T-helper 1 cell treated with Interleukin-12 subunit alpha and Interleukin-12 subunit beta and Interleukin-4 antibody, amounts not matched to agents 30 μg/mL and 1 μg/mL, for 36 hours (primary cell): ENCODE measurements around the gene RGS8.

ENCODE experiments used
- H3K27ac Mint-ChIP-seq: one replicate; pipeline ENCODE4 v1.8.0; 2021; ENCODE audit warnings: mild to moderate bottlenecking, mixed read lengths
- H3K27me3 Mint-ChIP-seq: one replicate; pipeline ENCODE4 v1.8.0; 2021; ENCODE audit warnings: low read depth, mixed read lengths
- H3K36me3 Mint-ChIP-seq: one replicate; pipeline ENCODE4 v1.8.0; 2021; ENCODE audit warnings: low read depth, mixed read lengths
- H3K4me1 Mint-ChIP-seq: one replicate; pipeline ENCODE4 v1.8.0; 2021; ENCODE audit warnings: low read depth, mixed read lengths
- H3K4me3 Mint-ChIP-seq: one replicate; pipeline ENCODE4 v1.8.0; 2021; ENCODE audit warnings: mild to moderate bottlenecking, moderate library complexity, mixed read lengths
- H3K9me3 Mint-ChIP-seq: one replicate; pipeline ENCODE4 v1.8.0; 2021; ENCODE audit warnings: mixed read lengths

Gene RGS8

DNA sequence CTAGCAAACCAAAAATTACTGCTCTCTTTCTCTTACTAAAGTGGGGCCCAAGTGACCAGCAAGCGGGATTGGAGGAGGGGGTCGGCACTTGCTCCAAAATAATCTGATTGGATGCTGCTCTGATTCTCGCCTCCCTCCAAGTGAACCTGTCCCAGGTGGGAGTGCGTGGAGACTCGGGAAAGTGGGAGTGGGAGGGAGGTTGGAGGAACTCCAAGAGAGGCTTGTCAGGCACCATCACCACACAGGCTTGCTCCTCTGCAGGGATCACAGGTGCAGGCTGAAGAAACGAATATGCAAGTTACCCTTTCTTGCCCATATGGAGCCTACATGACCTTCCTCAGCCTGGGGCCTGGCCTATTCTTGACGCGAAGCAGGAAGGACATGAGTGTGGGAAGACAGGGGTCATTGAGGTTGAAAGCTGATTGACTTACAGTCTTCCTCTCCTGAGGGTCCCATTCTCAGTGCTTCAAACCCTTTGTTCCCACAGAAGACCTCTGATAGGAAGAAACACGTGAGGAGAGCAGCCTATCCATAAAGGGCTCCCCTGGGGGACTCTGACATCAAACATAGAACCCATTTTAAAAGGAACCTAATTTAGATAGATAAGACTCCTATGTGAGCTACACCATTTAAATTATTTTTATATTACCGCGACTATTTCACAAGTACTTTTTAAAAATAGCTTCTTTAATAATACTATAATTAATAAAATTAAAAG lies 14.2 kb downstream of the RGS8 start:
- no peaks in the 10 kb centered on the region for H3K36me3 Mint-ChIP-seq
- H3K27ac Mint-ChIP-seq, result no peak overlapping the region
- H3K4me1 Mint-ChIP-seq, result peaks cover 6% of the 10 kb centered on the region
- H3K4me3 Mint-ChIP-seq, result no peak overlapping the region
- H3K9me3 Mint-ChIP-seq, result no peaks in the 10 kb centered on the region
- H3K27me3 Mint-ChIP-seq, result peaks cover 21% of the 10 kb centered on the region

DNA sequence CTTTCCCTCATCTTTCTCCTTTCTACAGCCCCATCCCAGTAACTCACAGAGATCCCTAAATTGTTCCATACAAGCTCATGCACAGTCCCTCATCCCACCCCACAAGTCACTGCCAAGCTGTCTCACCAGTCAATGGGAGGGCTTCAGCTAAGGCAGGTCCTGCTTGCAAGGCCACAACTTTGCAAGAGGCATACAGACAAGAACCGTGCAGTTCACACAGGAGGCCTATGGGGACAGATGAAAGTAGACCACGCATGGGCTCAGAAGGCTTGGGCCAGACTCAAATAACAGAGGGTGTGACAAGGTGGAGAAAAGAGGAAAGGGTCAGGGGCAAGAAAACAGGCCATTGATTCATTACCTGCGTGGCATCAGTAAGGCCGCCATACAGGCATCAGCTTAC lies 15.1 kb downstream of the RGS8 start:
- no peaks in the 10 kb centered on the region for H3K36me3 Mint-ChIP-seq
- H3K4me3 Mint-ChIP-seq, result no peak overlapping the region
- H3K4me1 Mint-ChIP-seq, result peaks cover 6% of the 10 kb centered on the region
- H3K9me3 Mint-ChIP-seq, result no peaks in the 10 kb centered on the region
- no peak overlapping the region for H3K27ac Mint-ChIP-seq
- H3K27me3 Mint-ChIP-seq, result peaks cover 19% of the 10 kb centered on the region

DNA sequence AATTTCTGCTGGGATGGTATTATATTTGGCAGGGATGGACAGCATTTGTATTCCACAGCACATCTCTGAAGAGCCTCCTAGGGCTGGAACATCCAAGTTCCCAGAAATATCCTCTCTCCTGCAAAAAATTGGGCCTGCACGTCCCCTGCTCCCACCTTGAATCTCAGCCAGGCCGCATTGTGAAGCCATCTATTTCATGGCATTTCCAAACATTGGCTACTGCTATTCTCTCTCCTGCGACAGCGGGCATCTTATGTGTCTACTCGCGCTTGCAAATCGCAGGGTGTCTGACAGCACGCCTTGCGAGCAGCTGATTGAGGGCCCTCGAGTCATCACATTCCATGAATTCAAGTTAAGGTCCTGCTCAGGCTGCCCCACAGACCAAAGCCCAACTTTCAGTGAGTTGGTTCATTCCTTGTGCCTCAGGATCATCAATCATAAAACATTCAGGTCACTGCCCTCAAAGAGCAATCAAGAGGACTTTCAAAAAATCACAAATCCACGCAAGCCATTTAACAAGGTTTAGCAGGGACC lies 15.8 kb downstream of the RGS8 start:
- H3K27me3 Mint-ChIP-seq, result peaks cover 21% of the 10 kb centered on the region
- no peak overlapping the region for H3K4me3 Mint-ChIP-seq

DNA sequence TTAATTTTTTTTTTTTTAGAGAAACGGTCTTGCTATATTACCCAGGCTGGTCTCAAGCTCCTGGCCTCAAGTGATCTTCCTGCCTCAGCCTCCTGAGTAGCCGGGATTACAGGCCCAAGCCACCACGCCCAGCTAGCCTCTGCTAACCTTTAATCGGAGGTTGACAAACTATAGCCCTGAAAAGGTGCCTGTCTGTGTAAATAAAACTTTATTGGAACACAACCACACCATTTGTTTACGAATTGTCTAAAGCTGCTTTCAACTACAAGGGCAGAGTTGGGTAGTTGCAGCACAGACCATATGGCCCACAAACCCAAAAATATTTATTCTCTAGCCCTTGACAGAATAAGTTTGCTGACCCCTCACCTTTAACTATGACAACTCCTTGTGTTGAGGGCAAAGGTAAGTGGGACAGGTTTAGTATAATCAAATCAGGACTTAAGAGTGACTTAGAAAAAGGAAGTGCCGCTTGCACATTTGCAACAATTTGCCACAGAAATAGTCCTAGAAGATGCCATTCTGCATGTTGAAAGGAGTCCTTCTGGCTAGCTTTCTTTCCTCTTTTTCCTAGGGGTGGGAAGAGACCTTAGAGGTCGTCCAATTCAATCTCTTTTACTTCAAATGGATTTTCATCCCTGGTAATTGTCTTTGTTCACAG lies 16.4 kb downstream of the RGS8 start:
- no peak overlapping the region for H3K4me3 Mint-ChIP-seq
- H3K27me3 Mint-ChIP-seq, result peaks cover 21% of the 10 kb centered on the region
- H3K36me3 Mint-ChIP-seq, result no peaks in the 10 kb centered on the region
- H3K9me3 Mint-ChIP-seq, result no peaks in the 10 kb centered on the region
- H3K27ac Mint-ChIP-seq, result no peak overlapping the region
- H3K4me1 Mint-ChIP-seq, result peaks cover 6% of the 10 kb centered on the region

More for the DNA sequence above, 15.8 kb downstream of the RGS8 start:
- no peak overlapping the region for H3K27ac Mint-ChIP-seq
- H3K4me1 Mint-ChIP-seq, result peaks cover 6% of the 10 kb centered on the region
- no peaks in the 10 kb centered on the region for H3K9me3 Mint-ChIP-seq
- no peaks in the 10 kb centered on the region for H3K36me3 Mint-ChIP-seq

DNA sequence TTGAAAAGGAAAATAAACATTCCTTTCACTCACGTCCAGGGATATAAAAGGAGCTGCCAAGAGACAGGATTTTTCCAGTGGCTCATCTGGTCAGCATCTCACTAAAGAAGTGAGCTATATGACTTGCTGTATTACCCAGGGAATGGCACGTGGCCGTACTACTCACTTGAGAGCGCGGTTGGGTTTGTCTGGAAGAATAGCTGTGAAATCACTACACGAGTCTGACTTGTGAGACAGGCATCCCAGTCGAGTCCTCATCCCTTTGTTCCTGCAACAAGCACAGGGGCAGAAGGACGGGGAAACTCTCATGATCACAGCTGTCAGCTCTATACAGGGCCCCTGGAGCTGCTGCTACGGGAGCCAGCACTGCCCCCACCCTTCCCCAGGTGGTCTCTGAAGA lies 17.7 kb downstream of the RGS8 start:
- Mint-ChIP-seq H3K4me1 (peaks cover 5% of the 10 kb centered on the region), H3K4me3 (no peak overlapping the region), H3K36me3 (no peaks in the 10 kb centered on the region), H3K27ac (no peak overlapping the region), H3K9me3 (no peaks in the 10 kb centered on the region), H3K27me3 (peaks cover 13% of the 10 kb centered on the region)

DNA sequence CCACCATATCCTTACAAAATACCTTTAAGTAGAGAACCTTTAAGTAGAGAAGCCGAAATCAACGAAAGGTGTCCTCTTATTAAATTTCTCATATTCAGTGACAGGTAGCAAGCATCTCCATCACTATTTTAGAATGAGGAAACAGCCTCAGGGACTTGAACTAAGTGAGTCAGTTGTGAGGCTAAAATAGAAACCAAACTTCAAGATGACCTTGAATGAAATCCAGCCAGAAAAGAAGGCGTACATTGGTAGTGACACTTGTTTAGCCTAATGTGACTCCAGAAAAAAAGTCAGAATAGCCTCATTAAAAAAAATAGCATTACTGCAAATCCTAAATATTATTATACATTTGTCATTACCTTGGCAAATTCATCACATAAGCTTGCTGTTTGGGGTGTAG lies 20.1 kb downstream of the RGS8 start:
- no peak overlapping the region for H3K4me3 Mint-ChIP-seq
- H3K27me3 Mint-ChIP-seq, result peaks cover 13% of the 10 kb centered on the region
- H3K4me1 Mint-ChIP-seq, result no peaks in the 10 kb centered on the region
- H3K9me3 Mint-ChIP-seq, result no peaks in the 10 kb centered on the region
- H3K36me3 Mint-ChIP-seq, result no peaks in the 10 kb centered on the region
- H3K27ac Mint-ChIP-seq, result no peak overlapping the region

DNA sequence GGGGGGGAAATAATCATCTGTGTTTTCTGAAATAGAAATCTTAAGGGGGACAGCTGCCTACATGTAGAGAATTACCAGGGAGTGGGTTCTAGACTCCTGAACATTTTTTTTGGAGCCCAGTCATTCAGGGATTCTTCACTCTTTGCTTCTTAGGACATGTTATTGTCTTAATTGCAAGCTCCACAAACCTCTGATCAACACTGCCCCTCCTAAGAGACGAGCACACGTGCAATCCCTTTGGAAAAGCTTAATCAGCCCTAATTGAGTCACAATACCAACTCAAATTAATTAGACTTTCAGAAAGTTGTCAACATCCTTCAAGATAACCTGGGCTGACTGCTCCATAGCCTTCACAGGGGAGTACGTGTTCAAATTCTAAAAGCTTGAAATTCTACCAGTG lies 21.4 kb downstream of the RGS8 start:
- Mint-ChIP-seq H3K4me3 (no peak overlapping the region), H3K4me1 (no peaks in the 10 kb centered on the region), H3K9me3 (no peaks in the 10 kb centered on the region), H3K36me3 (no peaks in the 10 kb centered on the region), H3K27me3 (peaks cover 21% of the 10 kb centered on the region), H3K27ac (no peak overlapping the region)

DNA sequence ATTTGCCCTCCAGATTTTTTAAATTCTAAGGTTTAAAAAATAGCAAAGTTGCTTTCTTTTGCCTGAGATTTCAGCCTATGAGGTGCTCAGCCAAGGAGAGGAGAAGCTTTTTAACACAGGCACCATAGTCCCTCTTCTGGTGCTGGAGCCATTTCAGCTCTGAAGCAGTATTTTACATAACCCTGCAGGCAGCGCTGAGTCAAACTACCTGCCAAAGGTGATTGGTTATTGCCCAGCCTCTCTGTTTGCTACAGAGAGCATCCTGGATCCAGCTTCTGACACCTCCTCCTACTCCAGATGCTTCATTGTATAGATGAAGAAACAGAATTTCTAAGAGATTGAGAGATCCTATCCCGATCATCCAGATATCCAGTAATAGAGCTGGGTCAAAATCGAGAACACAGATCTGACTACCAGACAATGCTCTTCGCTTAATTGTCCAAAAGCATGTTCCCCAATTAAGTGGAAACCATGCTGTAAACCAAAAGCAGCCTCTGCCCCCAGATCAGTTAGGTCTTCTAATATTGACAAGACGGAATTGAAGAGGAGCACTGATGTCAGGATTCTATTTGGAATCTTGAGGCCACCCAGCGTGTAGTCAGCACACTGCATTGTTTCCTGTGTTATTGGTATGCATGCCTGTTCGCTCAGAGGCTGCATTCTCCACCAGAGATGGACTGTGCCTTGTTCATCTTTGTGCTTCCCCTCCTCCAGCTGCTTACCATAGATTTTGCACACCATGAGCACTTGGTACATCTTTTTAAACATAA lies 22.1 kb downstream of the RGS8 start:
- no peak overlapping the region for H3K4me3 Mint-ChIP-seq
- peaks cover 24% of the 10 kb centered on the region for H3K27me3 Mint-ChIP-seq
- no peaks in the 10 kb centered on the region for H3K36me3 Mint-ChIP-seq
- no peaks in the 10 kb centered on the region for H3K4me1 Mint-ChIP-seq
- no peaks in the 10 kb centered on the region for H3K9me3 Mint-ChIP-seq
- no peak overlapping the region for H3K27ac Mint-ChIP-seq

DNA sequence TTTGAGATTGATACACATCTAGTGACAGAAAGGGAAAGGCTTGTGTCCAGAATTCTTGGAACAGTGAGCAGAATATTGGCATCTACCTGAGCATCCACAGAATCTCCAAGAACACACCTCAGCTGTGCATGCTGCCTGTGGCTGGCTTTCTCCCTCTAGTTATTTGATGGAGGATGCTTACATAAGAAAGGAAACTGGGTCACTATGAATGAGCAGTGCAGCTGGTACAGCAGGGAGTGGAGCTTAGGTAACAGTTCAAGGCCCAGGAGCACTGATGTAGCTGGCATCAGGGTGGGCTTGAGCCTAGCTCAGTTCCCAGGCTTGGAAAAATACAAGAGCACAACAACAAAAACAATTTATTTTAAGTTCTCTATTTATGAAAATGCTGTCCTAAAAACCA lies 26.3 kb downstream of the RGS8 start:
- no peak overlapping the region for H3K27ac Mint-ChIP-seq
- no peaks in the 10 kb centered on the region for H3K9me3 Mint-ChIP-seq
- no peak overlapping the region for H3K4me3 Mint-ChIP-seq
- no peaks in the 10 kb centered on the region for H3K36me3 Mint-ChIP-seq
- H3K27me3 Mint-ChIP-seq, result peaks cover 18% of the 10 kb centered on the region
- H3K4me1 Mint-ChIP-seq, result no peaks in the 10 kb centered on the region

DNA sequence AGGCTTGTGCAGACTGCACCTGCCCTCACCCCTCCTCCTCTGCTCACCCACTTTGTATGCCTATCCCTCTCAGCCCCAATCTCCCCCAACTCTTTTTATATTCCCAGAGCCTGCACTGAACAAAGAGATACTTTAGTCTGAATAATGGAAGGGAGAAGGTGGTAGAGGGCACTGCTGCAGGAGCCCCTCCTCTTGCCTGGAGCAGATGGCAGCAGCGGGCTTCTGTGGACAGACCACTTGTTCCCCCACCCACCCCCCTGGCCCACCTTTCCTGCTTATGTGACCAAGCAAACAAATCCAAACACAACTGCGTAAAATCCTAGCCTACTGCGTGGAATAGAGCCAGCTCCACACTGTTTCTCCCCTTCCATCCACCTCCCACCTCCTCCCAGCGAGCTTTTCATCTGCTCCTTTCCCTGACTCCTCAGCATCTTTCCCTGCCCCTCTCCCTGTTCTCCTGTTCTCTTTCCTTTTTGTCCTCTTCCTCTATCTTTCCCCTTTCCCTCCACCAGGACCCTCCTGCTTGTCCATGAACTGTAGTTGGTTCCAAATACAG lies 27.5 kb downstream of the RGS8 start:
- H3K9me3 Mint-ChIP-seq, result no peaks in the 10 kb centered on the region
- H3K36me3 Mint-ChIP-seq, result no peaks in the 10 kb centered on the region
- peaks cover 18% of the 10 kb centered on the region for H3K27me3 Mint-ChIP-seq
- no peak overlapping the region for H3K4me3 Mint-ChIP-seq
- no peaks in the 10 kb centered on the region for H3K4me1 Mint-ChIP-seq
- H3K27ac Mint-ChIP-seq, result no peak overlapping the region

DNA sequence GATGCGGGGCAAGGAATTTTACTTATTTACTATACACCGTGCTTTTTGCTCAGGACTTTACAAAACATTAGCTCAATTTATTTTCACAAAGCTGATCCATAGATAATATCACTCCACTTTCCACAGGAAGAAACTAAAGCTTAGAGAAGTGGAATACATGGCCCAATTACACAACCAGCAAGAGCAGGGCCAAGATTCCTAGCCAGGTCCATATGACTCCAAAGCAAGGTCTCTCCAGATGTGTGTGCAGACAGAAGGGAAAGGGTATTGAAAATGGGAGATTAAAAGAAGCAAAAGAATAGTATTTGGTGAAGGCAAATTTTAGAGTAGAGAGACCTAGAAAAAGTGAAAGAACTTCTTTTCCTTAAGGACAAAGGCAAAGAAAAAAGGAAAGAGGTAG lies 30.4 kb downstream of the RGS8 start:
- no peak overlapping the region for H3K4me3 Mint-ChIP-seq
- H3K36me3 Mint-ChIP-seq, result no peaks in the 10 kb centered on the region
- H3K4me1 Mint-ChIP-seq, result peaks cover 5% of the 10 kb centered on the region
- peaks cover 12% of the 10 kb centered on the region for H3K27me3 Mint-ChIP-seq
- H3K27ac Mint-ChIP-seq, result no peak overlapping the region
- H3K9me3 Mint-ChIP-seq, result no peaks in the 10 kb centered on the region

DNA sequence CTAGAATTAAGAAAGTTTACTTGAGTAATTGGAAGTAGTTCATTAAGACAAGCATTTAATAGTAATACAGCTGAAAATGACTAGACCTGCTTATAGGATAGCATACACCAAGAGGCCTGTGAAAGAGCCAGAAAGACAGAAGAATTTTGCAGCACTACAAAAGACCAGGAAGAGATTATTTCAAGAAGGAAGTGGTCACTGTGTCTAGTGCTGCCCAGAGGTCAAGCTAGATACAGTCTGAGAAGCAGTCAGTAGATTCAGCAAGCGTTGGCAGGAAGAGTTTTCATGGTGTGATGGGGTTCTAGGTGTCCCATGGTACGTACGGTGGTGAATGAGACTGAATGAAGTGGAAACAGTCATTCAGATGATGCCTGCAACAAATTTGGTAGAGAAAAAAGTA lies 31.5 kb downstream of the RGS8 start:
- no peaks in the 10 kb centered on the region for H3K36me3 Mint-ChIP-seq
- no peaks in the 10 kb centered on the region for H3K9me3 Mint-ChIP-seq
- no peak overlapping the region for H3K4me3 Mint-ChIP-seq
- no peak overlapping the region for H3K27ac Mint-ChIP-seq
- H3K4me1 Mint-ChIP-seq, result peaks cover 5% of the 10 kb centered on the region
- peaks cover 9% of the 10 kb centered on the region for H3K27me3 Mint-ChIP-seq

DNA sequence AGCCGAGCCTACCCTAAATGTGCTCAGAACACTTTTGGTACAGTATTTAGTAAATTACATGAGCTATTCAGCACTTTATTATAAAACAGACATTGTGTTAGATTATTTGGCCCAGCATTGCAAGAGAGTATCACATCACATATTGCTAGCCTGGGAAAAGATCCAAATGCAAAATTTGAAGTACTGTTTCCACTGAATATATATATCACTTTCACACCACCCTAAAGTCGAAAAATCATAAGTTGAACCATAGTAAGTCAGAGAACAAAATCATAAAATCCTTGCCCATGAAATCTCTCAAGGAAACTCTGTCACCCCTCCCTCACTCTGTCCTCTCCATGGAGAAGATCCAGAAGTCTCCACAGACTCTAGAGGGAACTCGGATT lies 33.1 kb downstream of the RGS8 start:
- Mint-ChIP-seq H3K36me3 (no peaks in the 10 kb centered on the region), H3K27me3 (peaks cover 3% of the 10 kb centered on the region), H3K9me3 (no peaks in the 10 kb centered on the region), H3K4me1 (peaks cover 5% of the 10 kb centered on the region), H3K27ac (no peak overlapping the region), H3K4me3 (no peak overlapping the region)

DNA sequence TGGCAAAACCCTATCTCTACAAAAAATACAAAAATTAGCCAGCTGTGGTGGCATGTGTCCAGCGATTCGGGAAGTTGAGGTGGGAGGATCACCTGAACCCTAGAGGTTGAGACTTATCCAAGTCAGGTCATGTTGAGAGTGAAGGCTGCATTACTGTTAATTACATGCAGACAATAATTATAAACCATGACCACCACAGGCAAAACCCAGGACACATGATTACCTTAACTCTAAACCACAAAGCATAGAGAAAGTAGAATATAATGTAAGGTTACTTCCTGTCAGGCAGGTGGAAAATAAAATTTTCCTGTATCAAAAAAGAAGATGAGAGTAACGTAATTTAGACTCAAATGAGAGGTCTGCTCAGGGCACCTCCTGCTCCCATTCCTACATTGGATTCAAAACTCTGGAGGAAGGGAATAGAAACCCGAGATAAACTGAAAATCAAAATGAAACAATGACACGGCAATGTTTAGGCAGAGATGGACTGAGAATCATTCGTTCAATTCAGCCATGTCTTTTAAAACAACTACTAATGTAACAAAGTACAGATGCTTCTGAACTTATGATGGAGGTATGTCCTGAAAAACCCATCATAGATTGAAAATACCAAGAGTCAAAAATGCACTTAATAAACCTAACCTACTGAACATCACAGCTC lies 33.6 kb downstream of the RGS8 start:
- H3K4me1 Mint-ChIP-seq, result peaks cover 5% of the 10 kb centered on the region
- H3K9me3 Mint-ChIP-seq, result no peaks in the 10 kb centered on the region
- no peak overlapping the region for H3K27ac Mint-ChIP-seq
- peaks cover 3% of the 10 kb centered on the region for H3K27me3 Mint-ChIP-seq
- H3K4me3 Mint-ChIP-seq, result no peak overlapping the region
- no peaks in the 10 kb centered on the region for H3K36me3 Mint-ChIP-seq
